Measurements from ENCODE around the gene METAP2.
A peak's percentile ranks its signal among the peaks of the same experiment; 100 is the strongest.

Gene METAP2

GRCh38 chr12:95484524-95484923, 10.6 kb downstream of the METAP2 start:
- DNase-seq (ENCODE audit: low read depth, low spot score): peak; percentile 30
- TF ChIP-seq CTCF (IDR thresholded peaks at IDR 0.05; ENCODE audit: low read depth, low read length): no peak
- H3K4me3 ChIP-seq (ENCODE audit: low read depth, low read length): no peak overlapping the region
- in situ Hi-C loops (cut with HindIII; ENCODE audit: low sequenced_read_pairs): no loop called here

GRCh38 chr12:95487024-95487423, 13.1 kb downstream of the METAP2 start:
- no peak for DNase-seq (ENCODE audit: low read depth, low spot score)
- in situ Hi-C loops (cut with HindIII; ENCODE audit: low sequenced_read_pairs): no loop called here
- H3K4me3 ChIP-seq (ENCODE audit: low read depth, low read length): no peak overlapping the region
- TF ChIP-seq CTCF (IDR thresholded peaks at IDR 0.05; ENCODE audit: low read depth, low read length): no peak

- in situ Hi-C loops (cut with HindIII; ENCODE audit: low sequenced_read_pairs): no loop called here
- DNase-seq (ENCODE audit: low read depth, low spot score): no peak
- no peak for TF ChIP-seq CTCF (IDR thresholded peaks at IDR 0.05; ENCODE audit: low read depth, low read length)
- H3K4me3 ChIP-seq (ENCODE audit: low read depth, low read length): no peak overlapping the region
These were observed 18.5 kb downstream of the METAP2 start for GRCh38 chr12:95492462-95492861.

- in situ Hi-C loops (cut with HindIII; ENCODE audit: low sequenced_read_pairs): no loop called here
These were observed 20.9 kb downstream of the METAP2 start for GRCh38 chr12:95494888-95495287.

GRCh38 chr12:95495433-95495832, 21.5 kb downstream of the METAP2 start:
- TF ChIP-seq CTCF (IDR thresholded peaks at IDR 0.05; ENCODE audit: low read depth, low read length): no peak
- in situ Hi-C loops (cut with HindIII; ENCODE audit: low sequenced_read_pairs): no loop called here

More at GRCh38 chr12:95494888-95495287, 20.9 kb downstream of the METAP2 start:
- H3K4me3 ChIP-seq (ENCODE audit: low read depth, low read length): no peak overlapping the region
- TF ChIP-seq CTCF (IDR thresholded peaks at IDR 0.05; ENCODE audit: low read depth, low read length): no peak
- DNase-seq (ENCODE audit: low read depth, low spot score): no peak

GRCh38 chr12:95497031-95497430, 23.1 kb downstream of the METAP2 start:
- no peak for DNase-seq (ENCODE audit: low read depth, low spot score)
- TF ChIP-seq CTCF (IDR thresholded peaks at IDR 0.05; ENCODE audit: low read depth, low read length): no peak

More at GRCh38 chr12:95495433-95495832, 21.5 kb downstream of the METAP2 start:
- no peak for DNase-seq (ENCODE audit: low read depth, low spot score)
- no peak overlapping the region for H3K4me3 ChIP-seq (ENCODE audit: low read depth, low read length)

GRCh38 chr12:95498968-95499367, 25.0 kb downstream of the METAP2 start:
- TF ChIP-seq CTCF (IDR thresholded peaks at IDR 0.05; ENCODE audit: low read depth, low read length): no peak
- no peak for DNase-seq (ENCODE audit: low read depth, low spot score)
- no peak overlapping the region for H3K4me3 ChIP-seq (ENCODE audit: low read depth, low read length)
- in situ Hi-C loops (cut with HindIII; ENCODE audit: low sequenced_read_pairs): no loop called here

More at GRCh38 chr12:95497031-95497430, 23.1 kb downstream of the METAP2 start:
- in situ Hi-C loops (cut with HindIII; ENCODE audit: low sequenced_read_pairs): no loop called here
- no peak overlapping the region for H3K4me3 ChIP-seq (ENCODE audit: low read depth, low read length)

Data from astrocyte of the spinal cord (primary cell).